Measurements from ENCODE around the gene TPRN.

The TPRN gene

GRCh38 chr9:137205126-137206069, 4.9 kb upstream of the TPRN start, which contains the start of the genes NDOR1 and TMEM203:
Gene NDOR1 (plus strand): TSS chr9:137205700. CDS start chr9:137205778, 78 bp downstream.
Gene TMEM203 (minus strand): TSS chr9:137205648. CDS start chr9:137205414, 234 bp downstream.
- peak; percentile 88 for DNase-seq

- DNase-seq = no peak
Observed at GRCh38 chr9:137204731-137205125, 4.2 kb upstream of the TPRN start.

- no peak for DNase-seq
Observed at GRCh38 chr9:137202966-137203365, 2.4 kb upstream of the TPRN start.

- DNase-seq = no peak
Observed at GRCh38 chr9:137201205-137201868, 796 bp upstream of the TPRN start.

GRCh38 chr9:137199411-137200121, 975 bp downstream of the TPRN start:
- no peak for DNase-seq

GRCh38 chr9:137198902-137199283, 1.6 kb downstream of the TPRN start:
- DNase-seq = no peak

GRCh38 chr9:137198051-137198901, 2.3 kb downstream of the TPRN start:
- DNase-seq = no peak

- DNase-seq = no peak
Observed at GRCh38 chr9:137195525-137196220, 4.9 kb downstream of the TPRN start.

- DNase-seq = no peak
Observed at GRCh38 chr9:137194909-137195308, 5.6 kb downstream of the TPRN start.

GRCh38 chr9:137194388-137194787, 6.2 kb downstream of the TPRN start:
- DNase-seq = no peak

- no peak for DNase-seq
Observed at GRCh38 chr9:137193771-137194170, 6.8 kb downstream of the TPRN start.

- no peak for DNase-seq
Observed at GRCh38 chr9:137192859-137193258, 7.7 kb downstream of the TPRN start.

GRCh38 chr9:137192448-137192780, 8.1 kb downstream of the TPRN start:
- DNase-seq = no peak

- DNase-seq = no peak
Observed at GRCh38 chr9:137191691-137192447, 8.7 kb downstream of the TPRN start.

GRCh38 chr9:137191245-137191644, 9.3 kb downstream of the TPRN start:
- no peak for DNase-seq

GRCh38 chr9:137190315-137190856, 10.2 kb downstream of the TPRN start:
- DNase-seq = no peak

- no peak for DNase-seq
Observed at GRCh38 chr9:137189297-137190295, 10.9 kb downstream of the TPRN start.

- DNase-seq = peak; percentile 83
Observed at GRCh38 chr9:137188490-137189296, 11.8 kb downstream of the TPRN start, which contains the start of the genes ANAPC2 and SSNA1. Gene ANAPC2 (minus strand): TSS chr9:137188560. CDS start chr9:137188532, 28 bp downstream. Gene SSNA1 (plus strand): TSS chr9:137188676. CDS start chr9:137188727, 51 bp downstream.

All from NCI-H1048 (cell line).